ENCODE data around the gene RBL2. TPM values are rescaled to one million over a fixed set of nuclear protein-coding genes. Genes with fewer than 3 reads are reported as not detected.
A peak's percentile ranks its signal among the peaks of the same experiment; 100 is the strongest.

RBL2 gene
- total and polyA plus RNA-seq, 11 donors, result 16.7 to 50.1 (median 36.6) TPM

DNA sequence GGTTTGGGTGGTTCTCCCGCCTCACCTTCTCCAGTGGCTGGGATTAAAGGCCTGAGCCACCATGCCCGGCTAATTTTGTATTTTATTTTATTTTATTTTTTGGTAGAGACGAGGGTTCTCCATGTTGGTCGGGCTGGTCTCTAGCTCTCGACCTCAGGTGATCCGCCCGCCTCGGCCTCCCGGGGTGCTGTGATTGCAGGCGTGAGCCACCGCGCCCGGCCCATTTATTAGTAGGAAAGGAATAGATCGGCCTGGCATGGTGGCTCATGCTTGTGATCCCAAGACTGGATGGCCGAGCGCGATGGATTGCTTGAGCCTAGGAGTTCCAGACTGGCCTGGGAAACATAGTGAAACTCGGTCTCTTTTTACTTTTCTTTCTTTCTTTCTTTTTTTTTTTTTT lies 20.4 kb upstream of the RBL2 start:
- 93 to 94% (median 94%) methylated on average over 18 of the region's 18 CpGs for WGBS, 4 donors
- no peak for TF ChIP-seq POLR2A (IDR thresholded peaks at IDR 0.05)
- TF ChIP-seq, protein P1, sequence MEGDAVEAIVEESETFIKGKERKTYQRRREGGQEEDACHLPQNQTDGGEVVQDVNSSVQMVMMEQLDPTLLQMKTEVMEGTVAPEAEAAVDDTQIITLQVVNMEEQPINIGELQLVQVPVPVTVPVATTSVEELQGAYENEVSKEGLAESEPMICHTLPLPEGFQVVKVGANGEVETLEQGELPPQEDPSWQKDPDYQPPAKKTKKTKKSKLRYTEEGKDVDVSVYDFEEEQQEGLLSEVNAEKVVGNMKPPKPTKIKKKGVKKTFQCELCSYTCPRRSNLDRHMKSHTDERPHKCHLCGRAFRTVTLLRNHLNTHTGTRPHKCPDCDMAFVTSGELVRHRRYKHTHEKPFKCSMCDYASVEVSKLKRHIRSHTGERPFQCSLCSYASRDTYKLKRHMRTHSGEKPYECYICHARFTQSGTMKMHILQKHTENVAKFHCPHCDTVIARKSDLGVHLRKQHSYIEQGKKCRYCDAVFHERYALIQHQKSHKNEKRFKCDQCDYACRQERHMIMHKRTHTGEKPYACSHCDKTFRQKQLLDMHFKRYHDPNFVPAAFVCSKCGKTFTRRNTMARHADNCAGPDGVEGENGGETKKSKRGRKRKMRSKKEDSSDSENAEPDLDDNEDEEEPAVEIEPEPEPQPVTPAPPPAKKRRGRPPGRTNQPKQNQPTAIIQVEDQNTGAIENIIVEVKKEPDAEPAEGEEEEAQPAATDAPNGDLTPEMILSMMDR (IDR thresholded peaks at IDR 0.05), result no peak
- intact Hi-C loops (cut with DNase I), result no loop called here
- peaks cover 0 to 4% (median 0%) of the 10 kb centered on the region in 9 donors for H3K27me3 ChIP-seq
- H3K27ac ChIP-seq, result no peak overlapping the region
- no peaks in the 10 kb centered on the region for H3K9me3 ChIP-seq
- no peaks in the 10 kb centered on the region for H3K4me1 ChIP-seq
- H3K36me3 ChIP-seq, result no peaks in the 10 kb centered on the region
- DNase-seq (peak in 1 of 5 donors; percentile 14), ATAC-seq (no peak)
- H3K4me3 ChIP-seq, result no peak overlapping the region

DNA sequence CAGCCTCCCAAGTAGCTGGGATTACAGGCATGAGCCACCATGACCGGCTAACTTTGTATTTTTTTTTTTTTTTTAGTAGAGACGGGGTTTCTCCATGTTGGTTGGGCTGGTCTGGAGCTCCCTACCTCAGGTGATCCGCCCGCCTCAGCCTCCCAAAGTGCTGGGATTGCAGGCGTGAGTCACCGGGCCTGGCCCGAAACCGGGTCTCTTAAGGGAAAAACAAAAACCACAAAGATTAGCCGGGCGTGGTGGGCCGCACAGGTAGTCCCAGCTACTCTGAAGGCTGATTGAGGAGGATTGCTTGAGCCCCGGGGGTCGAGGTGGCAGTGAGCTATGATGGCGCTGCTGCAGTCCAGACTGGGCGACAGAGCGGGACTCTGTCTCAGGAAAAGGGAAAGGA lies 19.9 kb upstream of the RBL2 start:
- no peaks in the 10 kb centered on the region for H3K4me1 ChIP-seq
- peaks cover 0 to 4% (median 0%) of the 10 kb centered on the region in 9 donors for H3K27me3 ChIP-seq
- intact Hi-C loops (cut with DNase I), result no loop called here
- no peak overlapping the region for H3K27ac ChIP-seq
- ATAC-seq, result no peak
- H3K36me3 ChIP-seq, result no peaks in the 10 kb centered on the region
- no peaks in the 10 kb centered on the region for H3K9me3 ChIP-seq
- no peak for DNase-seq
- no peak for TF ChIP-seq POLR2A (IDR thresholded peaks at IDR 0.05)
- TF ChIP-seq, protein P1 (IDR thresholded peaks at IDR 0.05), result no peak
- H3K4me3 ChIP-seq, result no peak overlapping the region
- WGBS, 4 donors, result 92 to 95% (median 93%) methylated on average over 16 of the region's 16 CpGs

DNA sequence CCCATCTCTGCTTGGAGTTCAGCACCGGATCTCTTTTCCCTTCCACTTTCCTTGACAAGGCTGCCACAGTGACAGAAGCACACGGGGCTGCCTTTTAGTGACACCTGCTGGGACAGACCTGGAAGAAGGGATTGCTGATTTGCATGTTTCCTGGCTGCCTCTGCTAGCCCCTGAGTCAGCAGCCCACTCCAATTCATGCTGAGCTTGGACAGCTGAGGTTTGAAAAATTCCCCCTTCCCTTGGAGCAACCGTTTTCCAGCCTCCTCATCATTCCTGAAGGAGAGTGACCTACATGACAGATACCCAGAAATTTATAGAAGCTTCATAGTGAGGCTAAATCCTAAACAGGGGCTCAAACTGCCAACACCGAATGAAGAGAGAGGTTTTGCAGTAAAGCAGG lies 18.8 kb upstream of the RBL2 start:
- DNase-seq (no peak), ATAC-seq (no peak)
- peaks cover 0 to 4% (median 0%) of the 10 kb centered on the region in 9 donors for H3K27me3 ChIP-seq
- H3K4me1 ChIP-seq, result no peaks in the 10 kb centered on the region
- H3K27ac ChIP-seq, result no peak overlapping the region
- H3K4me3 ChIP-seq, result no peak overlapping the region
- TF ChIP-seq, protein P1 (IDR thresholded peaks at IDR 0.05), result no peak
- TF ChIP-seq POLR2A (IDR thresholded peaks at IDR 0.05), result no peak
- no peaks in the 10 kb centered on the region for H3K9me3 ChIP-seq
- no peaks in the 10 kb centered on the region for H3K36me3 ChIP-seq
- WGBS, 4 donors, result 17 to 23% (median 21%) methylated on average over 4 of the region's 4 CpGs
- intact Hi-C loops (cut with DNase I), result no loop called here

DNA sequence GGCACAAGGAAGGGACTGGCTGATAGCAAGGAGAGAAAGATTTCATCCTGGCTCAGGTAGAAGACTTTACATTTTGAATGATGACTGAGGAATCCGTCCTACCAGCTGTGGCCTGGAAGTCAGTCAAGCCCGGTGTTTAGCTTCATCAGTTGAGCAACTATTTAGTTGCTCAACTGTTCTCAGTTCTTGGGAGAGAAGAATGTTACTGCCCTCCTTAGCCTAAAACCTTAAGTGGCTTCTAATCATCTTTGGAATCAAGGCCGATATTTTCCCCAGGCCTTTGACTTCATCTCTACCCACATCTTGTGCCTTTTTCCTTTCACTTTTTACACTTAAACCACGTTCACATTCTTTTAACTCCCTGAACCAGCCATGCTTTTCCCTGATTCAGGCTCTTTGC lies 17.3 kb upstream of the RBL2 start:
- no peaks in the 10 kb centered on the region for H3K4me1 ChIP-seq
- WGBS, 4 donors, result 73 to 78% (median 75%) methylated on average over 4 of the region's 4 CpGs
- no peak overlapping the region for H3K27ac ChIP-seq
- peaks cover 0 to 4% (median 0%) of the 10 kb centered on the region in 9 donors for H3K27me3 ChIP-seq
- H3K4me3 ChIP-seq, result no peak overlapping the region
- no peak for DNase-seq
- no peak for TF ChIP-seq POLR2A (IDR thresholded peaks at IDR 0.05)
- TF ChIP-seq, protein P1 (IDR thresholded peaks at IDR 0.05), result no peak
- intact Hi-C loops (cut with DNase I), result no loop called here
- ATAC-seq, result no peak
- H3K36me3 ChIP-seq, result no peaks in the 10 kb centered on the region
- no peaks in the 10 kb centered on the region for H3K9me3 ChIP-seq
